Activated gamma-delta T cell treated with Interleukin-2 at 50 U/mL for 16 hours (primary cell): ENCODE data around the gene SERPINE2.

ENCODE experiments used
- DNase-seq: peaks from one replicate; pipeline ENCODE4 v3.0.0-alpha.2; 2020

SERPINE2 gene

GRCh38 chr2:224042191-224042696 is 3.2 kb upstream of the SERPINE2 start:
- no peak for DNase-seq

GRCh38 chr2:224041554-224041953 is 2.5 kb upstream of the SERPINE2 start:
- no peak for DNase-seq

GRCh38 chr2:224040753-224041152 is 1.7 kb upstream of the SERPINE2 start:
- no peak for DNase-seq

- DNase-seq = no peak
Measured at GRCh38 chr2:224039770-224040440, 819 bp upstream of the SERPINE2 start.

DNA sequence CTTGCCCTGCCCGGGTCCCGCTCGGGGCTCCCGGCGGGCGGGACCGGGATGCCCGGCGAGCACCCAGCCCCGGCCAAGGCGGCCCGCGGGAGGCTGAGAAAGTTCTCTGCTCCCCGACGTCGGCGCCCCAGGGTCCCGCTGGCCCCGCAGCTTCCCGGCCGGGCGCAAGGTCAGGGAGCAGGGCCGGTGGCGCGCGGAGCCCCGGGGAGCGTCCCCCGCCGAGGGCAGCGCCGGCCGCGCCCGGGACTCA is 331 bp downstream of the SERPINE2 start:
- no peak for DNase-seq

DNA sequence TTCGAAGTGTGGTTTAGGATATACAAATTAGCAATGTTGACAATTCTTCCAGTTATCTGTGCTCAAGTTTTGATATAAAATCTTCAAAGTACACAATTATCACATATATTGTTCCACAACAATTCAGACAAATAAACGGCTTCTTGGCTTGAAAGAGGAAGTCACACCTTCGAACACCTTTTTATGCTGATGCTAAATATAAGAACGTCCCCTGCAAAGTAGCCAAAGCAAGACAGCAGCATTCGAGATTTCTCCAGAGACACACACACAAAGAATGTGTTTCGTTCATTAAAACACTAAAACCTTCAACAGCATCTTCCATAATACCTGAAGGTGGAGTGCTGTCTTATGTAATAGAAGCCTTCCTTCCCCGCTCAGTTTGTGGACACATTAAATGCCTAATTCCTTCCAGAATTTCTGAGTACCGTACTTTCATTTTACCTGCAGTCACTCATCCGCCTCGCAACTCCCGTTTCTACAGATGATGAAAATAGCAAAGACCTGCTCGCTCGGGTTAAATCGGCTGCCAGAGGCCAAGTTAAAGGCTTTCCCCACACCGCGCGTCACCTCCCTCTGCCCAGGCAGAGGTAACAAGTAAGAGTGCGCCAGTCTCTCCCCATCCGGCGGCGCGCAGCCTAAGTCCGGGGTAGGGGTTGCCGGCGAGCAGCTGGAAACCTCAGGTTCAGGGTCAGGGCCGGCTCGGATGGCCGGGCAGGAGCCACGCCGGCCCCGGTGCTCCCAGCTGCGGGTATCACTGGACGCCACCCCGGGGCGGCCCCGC is 847 bp downstream of the SERPINE2 start:
- DNase-seq = peak; percentile 17

DNA sequence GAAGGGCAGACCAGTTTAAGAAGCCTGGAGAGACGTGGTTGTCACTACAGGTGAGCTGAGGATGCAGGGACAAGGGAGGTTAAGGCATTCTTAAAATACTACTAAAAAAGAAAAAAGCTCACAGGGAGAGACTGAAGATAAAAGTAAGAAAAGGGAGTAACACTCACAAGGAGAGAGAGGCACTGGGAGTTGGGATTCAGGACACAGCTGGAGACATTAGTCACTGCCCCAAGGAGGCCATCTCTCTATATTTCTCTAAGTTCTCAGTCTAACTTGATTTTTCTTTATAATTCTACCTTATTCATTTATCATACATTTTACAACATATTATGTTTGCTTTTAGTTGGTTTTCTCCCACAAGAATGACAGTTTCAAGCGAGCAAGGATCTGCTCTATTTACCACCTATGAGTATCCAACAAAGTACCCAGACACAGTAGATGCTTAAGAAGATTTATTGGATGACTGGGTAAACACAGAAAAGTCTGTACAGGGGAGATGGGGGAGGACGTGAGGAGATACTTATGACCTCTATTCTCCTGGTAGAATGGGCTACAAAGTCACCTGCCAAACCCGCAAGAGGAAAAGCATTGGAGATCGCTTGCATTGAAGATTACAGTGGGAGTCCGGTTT is 2.2 kb downstream of the SERPINE2 start:
- DNase-seq = no peak

- no peak for DNase-seq
Measured at GRCh38 chr2:224034017-224034416, 5.1 kb downstream of the SERPINE2 start.

DNA sequence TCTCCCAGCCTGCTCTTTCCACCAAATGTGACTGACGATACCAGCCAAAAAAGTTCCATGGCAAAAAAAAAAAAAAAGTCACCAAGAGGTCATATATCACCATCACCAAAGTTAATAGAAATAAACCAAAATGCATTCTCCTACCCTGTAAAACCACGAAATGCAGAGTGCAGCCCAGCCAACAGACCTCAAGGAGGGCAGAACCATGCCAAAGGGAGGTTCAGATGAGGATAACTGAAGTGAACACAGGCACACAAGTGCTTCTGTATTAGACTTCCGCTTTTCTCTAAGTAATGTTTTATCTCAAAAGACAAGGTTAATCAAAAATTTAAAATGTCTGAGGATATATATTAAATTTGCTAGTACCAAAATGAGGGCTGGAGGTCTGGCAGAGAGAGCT is 5.5 kb downstream of the SERPINE2 start:
- DNase-seq = no peak

- no peak for DNase-seq
Measured at GRCh38 chr2:224032283-224032682, 6.8 kb downstream of the SERPINE2 start.

DNA sequence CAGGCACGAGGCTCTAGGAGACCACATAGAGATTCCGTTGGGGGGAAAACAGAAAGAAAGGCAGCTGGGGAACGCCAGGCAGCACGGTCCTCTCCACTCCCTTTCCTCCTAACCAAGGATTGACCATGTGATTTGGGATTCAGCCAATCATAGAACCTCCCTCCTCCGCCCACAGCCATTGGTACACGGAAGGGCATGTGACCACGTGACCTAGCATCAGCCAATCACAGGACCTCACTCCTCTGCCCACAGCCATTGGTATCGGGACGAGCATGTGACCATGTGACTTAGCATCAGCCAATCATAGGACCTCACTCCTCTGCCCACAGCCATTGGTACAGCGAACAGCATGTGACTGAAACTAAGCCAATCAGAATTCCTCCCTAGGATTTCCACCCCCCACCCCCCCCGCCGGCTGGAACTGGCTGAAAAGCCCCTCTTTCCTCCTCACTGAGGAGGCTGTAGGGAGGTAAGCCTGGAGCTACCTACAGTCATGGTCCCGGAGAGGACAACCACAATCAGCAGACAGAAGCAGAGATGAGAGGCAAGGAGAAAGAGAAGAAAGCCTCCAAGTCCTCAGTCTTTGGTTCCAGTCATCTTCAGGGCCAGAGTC is 7.6 kb downstream of the SERPINE2 start:
- DNase-seq = no peak

- no peak for DNase-seq
Measured at GRCh38 chr2:224030786-224031185, 8.3 kb downstream of the SERPINE2 start.

- no peak for DNase-seq
Measured at GRCh38 chr2:224029876-224030275, 9.2 kb downstream of the SERPINE2 start.

- no peak for DNase-seq
Measured at GRCh38 chr2:224027931-224028330, 11.2 kb downstream of the SERPINE2 start.

GRCh38 chr2:224027070-224027469 is 12.0 kb downstream of the SERPINE2 start:
- no peak for DNase-seq

DNA sequence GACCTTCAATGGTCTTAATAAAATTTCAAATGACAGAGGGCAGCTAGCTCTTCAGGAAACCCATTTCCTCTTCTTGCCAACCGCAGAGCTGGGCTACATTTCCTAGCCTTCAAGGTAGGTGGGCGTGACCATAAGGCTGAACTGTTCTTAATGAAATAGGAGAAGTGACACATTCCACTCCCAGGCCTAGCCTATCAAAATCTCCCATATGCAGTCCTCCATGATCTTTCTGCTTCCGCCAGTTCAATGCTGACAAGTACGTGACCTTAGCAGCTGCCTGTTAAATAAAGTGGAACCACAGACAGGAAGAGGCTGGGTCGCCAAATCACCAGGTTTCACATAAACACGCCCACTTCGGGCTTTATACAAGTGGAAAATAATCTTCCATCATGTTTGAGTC is 13.2 kb downstream of the SERPINE2 start:
- peak; percentile 20 for DNase-seq

GRCh38 chr2:224024270-224024669 is 14.8 kb downstream of the SERPINE2 start:
- DNase-seq = no peak

- no peak for DNase-seq
Measured at GRCh38 chr2:224023188-224023587, 15.9 kb downstream of the SERPINE2 start.

- DNase-seq = no peak
Measured at GRCh38 chr2:224022486-224022885, 16.6 kb downstream of the SERPINE2 start.

GRCh38 chr2:224020523-224020922 is 18.6 kb downstream of the SERPINE2 start:
- no peak for DNase-seq

DNA sequence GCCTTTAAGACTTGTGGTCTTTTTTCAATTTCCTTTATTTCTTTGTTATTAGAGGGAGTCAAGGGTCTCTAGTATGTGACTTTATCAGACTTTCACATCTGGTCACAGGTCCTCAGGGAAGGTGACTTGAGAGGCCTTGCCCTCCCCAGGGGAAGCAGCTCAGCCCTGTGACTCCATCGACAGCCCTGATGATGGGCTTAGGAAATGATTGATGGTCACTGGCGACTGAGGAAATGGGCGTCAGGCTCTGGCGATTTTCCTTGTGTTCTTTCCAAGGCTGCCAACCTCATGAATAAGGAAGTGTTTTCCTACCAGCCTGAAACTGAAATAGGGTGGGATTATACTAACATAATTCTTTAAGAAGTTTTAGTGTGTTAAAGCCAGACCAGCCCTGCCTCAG is 21.1 kb downstream of the SERPINE2 start:
- no peak for DNase-seq

- no peak for DNase-seq
Measured at GRCh38 chr2:224016963-224017362, 22.1 kb downstream of the SERPINE2 start.

GRCh38 chr2:224014336-224014735 is 24.8 kb downstream of the SERPINE2 start:
- no peak for DNase-seq

DNA sequence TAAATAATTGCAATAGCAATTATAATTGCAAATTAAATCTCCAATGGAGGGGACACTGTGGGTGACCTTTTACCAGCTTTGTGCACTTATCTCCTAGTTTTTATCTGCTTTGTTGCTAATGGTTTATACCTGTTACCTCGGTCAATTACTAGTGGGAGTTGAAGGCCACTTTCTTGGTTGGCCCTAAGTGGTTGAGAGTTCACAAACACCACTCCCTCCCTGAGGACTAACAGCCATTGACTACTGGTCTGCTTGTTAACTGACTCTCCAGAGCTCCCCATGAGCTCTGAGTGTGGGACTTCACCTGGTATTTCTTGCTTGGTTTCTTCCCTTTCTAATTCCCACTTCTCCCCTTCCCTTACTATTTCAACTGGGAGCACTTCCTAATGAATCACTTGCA is 27.2 kb downstream of the SERPINE2 start:
- no peak for DNase-seq
